Nephron progenitor cell (in vitro differentiated cells): ENCODE data around the gene PSEN1.
A peak's percentile ranks its signal among the peaks of the same experiment; 100 is the strongest.

Experiments used
- DNase-seq: peaks from one replicate; pipeline ENCODE4 v3.0.0; 2021
- H3K27ac Mint-ChIP-seq: 2 replicates; pipeline ENCODE4 v1.8.0; 2021; ENCODE audit warnings: mild to moderate bottlenecking, moderate library complexity, mixed read lengths
- H3K27me3 Mint-ChIP-seq: 2 replicates; pipeline ENCODE4 v1.8.0; 2021; ENCODE audit warnings: mild to moderate bottlenecking, low read depth, mixed read lengths; ENCODE audit not compliant: poor library complexity
- H3K36me3 Mint-ChIP-seq: 2 replicates; pipeline ENCODE4 v1.8.0; 2021; ENCODE audit warnings: low read depth, mixed read lengths
- H3K4me1 Mint-ChIP-seq: 2 replicates; pipeline ENCODE4 v1.8.0; 2021; ENCODE audit warnings: mixed read lengths
- H3K4me3 Mint-ChIP-seq: 2 replicates; pipeline ENCODE4 v1.8.0; 2021; ENCODE audit warnings: mild to moderate bottlenecking, moderate library complexity, mixed read lengths
- H3K9me3 Mint-ChIP-seq: 2 replicates; pipeline ENCODE4 v1.8.0; 2021; ENCODE audit warnings: mild to moderate bottlenecking, moderate library complexity, mixed read lengths
- CTCF ChIP-seq: fragments of 200-600 bp; sonication (generic); IDR thresholded peaks from 2 replicates; pipeline ENCODE4 v1.5.0; 2021; ENCODE audit warnings: antibody characterized with exemption

Gene PSEN1

GRCh38 chr14:73230051-73230450 lies 93.7 kb downstream of the PSEN1 start:
- peaks cover 5% of the 10 kb centered on the region for H3K36me3 Mint-ChIP-seq

GRCh38 chr14:73231981-73232851 lies 95.9 kb downstream of the PSEN1 start:
- peaks cover 54% of the 10 kb centered on the region for H3K27me3 Mint-ChIP-seq
- no peak overlapping the region for H3K4me3 Mint-ChIP-seq
- H3K4me1 Mint-ChIP-seq: peaks cover 49% of the 10 kb centered on the region
- no peaks in the 10 kb centered on the region for H3K36me3 Mint-ChIP-seq
- no peak overlapping the region for H3K27ac Mint-ChIP-seq
- DNase-seq: peak; percentile 51
- TF ChIP-seq CTCF: peak; percentile 50
- H3K9me3 Mint-ChIP-seq: no peaks in the 10 kb centered on the region

More at GRCh38 chr14:73230051-73230450, 93.7 kb downstream of the PSEN1 start:
- no peak for DNase-seq
- Mint-ChIP-seq H3K27me3 (peaks cover 32% of the 10 kb centered on the region), H3K27ac (no peak overlapping the region), H3K4me3 (no peak overlapping the region), H3K9me3 (no peaks in the 10 kb centered on the region), H3K4me1 (peaks cover 30% of the 10 kb centered on the region)
- no peak for TF ChIP-seq CTCF

- Mint-ChIP-seq H3K4me1 (peaks cover 47% of the 10 kb centered on the region), H3K36me3 (no peaks in the 10 kb centered on the region), H3K27ac (no peak overlapping the region), H3K27me3 (peaks cover 56% of the 10 kb centered on the region), H3K4me3 (no peak overlapping the region), H3K9me3 (no peaks in the 10 kb centered on the region)
- no peak for TF ChIP-seq CTCF
- no peak for DNase-seq
Measured at GRCh38 chr14:73232984-73233383, 96.7 kb downstream of the PSEN1 start.

- Mint-ChIP-seq H3K9me3 (no peaks in the 10 kb centered on the region), H3K4me3 (no peak overlapping the region), H3K36me3 (no peaks in the 10 kb centered on the region), H3K27me3 (peaks cover 61% of the 10 kb centered on the region), H3K27ac (no peak overlapping the region), H3K4me1 (peaks cover 45% of the 10 kb centered on the region)
- no peak for DNase-seq
- no peak for TF ChIP-seq CTCF
Measured at GRCh38 chr14:73233564-73233963, 97.3 kb downstream of the PSEN1 start.

- no peaks in the 10 kb centered on the region for H3K36me3 Mint-ChIP-seq
- H3K27ac Mint-ChIP-seq: no peak overlapping the region
- no peak overlapping the region for H3K4me3 Mint-ChIP-seq
- no peak for DNase-seq
- H3K9me3 Mint-ChIP-seq: no peaks in the 10 kb centered on the region
- H3K27me3 Mint-ChIP-seq: peaks cover 66% of the 10 kb centered on the region
- TF ChIP-seq CTCF: no peak
- peaks cover 46% of the 10 kb centered on the region for H3K4me1 Mint-ChIP-seq
Measured at GRCh38 chr14:73234029-73234428, 97.7 kb downstream of the PSEN1 start.
